Activated CD4-positive, alpha-beta T cell treated with anti-CD3 and anti-CD28 coated beads for 1 hour (primary cell): ENCODE measurements around the gene C10orf67.

Source experiments
- DNase-seq: peaks from one replicate; pipeline ENCODE4 v3.0.0-alpha.2; 2020

The C10orf67 gene

DNA sequence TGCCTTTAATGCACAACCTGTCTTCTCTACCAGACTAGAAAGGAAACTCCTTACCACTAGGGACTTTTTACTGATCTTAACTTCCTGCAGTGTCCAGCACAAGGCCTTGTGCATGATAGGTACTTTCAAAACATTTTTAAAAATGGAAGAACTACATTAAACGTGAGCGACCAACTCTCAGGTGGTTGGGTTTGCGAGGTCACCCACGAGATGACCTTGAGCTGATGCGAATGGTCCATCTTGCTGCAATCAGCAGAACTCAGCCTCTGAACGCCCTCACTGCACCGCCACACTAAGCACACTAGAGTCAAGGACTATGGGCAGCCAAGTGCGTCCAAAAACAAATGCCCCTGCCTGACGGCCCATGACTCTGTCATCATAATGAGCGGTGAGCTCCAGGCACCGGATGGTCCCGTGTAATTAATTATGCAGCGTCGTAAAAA lies 187.3 kb downstream of the C10orf67 start:
- DNase-seq: no peak

DNA sequence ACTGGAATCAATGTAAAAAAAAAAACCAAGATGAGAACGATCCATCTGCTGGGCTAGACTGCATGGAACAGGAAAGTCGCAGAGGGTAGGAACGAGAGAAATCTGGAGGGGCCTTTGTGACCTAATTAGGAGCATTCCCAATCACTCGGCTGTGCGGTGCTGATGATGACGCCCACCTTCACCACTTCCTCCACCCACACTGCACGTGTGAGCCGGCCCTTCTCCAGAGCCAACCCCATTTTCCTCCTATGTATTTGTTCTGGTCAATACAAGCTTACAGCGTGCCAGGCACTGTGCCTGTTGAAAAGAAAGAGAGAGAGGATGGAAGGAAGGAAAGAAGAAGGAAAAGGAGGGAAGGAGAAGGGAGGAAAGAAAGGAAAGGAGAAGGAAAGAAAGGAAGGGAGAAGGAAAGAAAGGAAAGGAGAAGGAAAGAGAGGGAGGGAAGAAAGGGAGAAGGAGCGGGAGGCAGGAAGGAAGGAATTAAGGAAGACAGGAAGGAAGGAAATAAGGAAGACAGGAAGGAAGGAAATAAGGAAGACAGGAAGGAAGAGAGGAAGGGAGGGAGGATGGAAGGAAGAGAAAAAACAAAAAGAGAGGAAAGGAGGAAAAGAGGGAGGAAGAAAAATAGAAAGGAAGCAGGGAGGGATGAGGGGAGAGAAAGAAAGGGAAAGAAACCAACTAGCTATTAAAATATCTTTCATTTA lies 188.0 kb downstream of the C10orf67 start:
- no peak for DNase-seq

DNA sequence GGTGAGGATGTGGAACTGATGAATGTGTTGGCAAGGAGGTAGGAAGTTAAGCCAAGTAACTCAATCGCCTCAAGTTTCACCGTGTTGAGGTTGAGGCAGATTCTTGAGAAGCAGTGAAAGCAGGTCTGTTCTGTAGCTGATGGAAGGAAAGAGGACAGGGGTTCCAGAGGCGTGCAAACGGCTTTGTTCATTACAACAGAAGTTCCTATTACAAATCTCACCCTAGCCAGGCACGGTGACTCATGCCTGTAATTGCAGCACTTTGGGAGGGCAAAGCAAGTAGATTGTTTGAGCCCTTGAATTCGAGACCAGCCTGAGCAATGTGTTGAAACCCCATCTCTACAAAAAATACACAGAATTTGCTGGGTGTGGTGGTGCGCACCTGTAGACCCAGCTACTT lies 189.4 kb downstream of the C10orf67 start:
- no peak for DNase-seq
